ENCODE results near the gene NTN1.

Gene NTN1

DNA sequence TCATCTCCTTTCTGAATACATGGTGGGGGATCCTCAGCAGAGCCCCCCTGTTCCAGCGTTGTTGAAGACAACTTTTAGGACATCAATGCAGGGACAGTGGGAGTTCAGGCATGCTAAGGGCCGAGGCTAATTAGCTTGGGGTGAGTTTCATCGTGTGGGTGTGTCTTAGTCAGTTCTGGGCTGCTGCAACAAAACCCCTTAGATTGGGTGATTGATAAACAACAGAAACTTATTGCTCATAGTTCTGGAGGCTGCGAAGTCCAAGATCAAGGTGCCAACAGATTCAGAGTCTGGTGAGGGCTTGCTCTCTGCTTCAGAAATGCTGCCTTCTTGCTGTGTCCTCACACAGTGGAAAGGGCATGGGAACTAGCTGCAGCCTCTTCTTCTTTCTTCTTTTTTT lies 214.0 kb downstream of the NTN1 start:
- FAIRE-seq, result no peak

- FAIRE-seq, result no peak
Measured at GRCh38 chr17:9236286-9237052, 215.2 kb downstream of the NTN1 start.

DNA sequence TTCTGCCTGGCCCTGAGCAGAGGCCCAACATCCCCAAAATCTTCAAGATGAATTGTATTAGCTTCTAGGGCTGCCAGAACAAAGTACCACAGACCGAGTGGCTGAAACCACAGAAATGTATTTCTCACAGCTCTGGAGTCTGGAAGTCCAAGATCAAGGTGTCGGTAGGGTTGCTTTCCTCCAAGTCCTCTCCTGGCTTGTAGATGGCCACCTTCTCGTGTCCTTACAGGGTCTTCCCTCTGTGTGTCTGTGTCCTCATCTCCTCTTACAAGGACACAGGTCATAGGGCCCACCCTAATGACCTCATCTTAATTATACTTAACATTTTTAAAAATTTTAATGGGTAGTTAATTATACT lies 215.7 kb downstream of the NTN1 start:
- FAIRE-seq, result no peak

- no peak for FAIRE-seq
Measured at GRCh38 chr17:9237661-9238301, 216.5 kb downstream of the NTN1 start.

DNA sequence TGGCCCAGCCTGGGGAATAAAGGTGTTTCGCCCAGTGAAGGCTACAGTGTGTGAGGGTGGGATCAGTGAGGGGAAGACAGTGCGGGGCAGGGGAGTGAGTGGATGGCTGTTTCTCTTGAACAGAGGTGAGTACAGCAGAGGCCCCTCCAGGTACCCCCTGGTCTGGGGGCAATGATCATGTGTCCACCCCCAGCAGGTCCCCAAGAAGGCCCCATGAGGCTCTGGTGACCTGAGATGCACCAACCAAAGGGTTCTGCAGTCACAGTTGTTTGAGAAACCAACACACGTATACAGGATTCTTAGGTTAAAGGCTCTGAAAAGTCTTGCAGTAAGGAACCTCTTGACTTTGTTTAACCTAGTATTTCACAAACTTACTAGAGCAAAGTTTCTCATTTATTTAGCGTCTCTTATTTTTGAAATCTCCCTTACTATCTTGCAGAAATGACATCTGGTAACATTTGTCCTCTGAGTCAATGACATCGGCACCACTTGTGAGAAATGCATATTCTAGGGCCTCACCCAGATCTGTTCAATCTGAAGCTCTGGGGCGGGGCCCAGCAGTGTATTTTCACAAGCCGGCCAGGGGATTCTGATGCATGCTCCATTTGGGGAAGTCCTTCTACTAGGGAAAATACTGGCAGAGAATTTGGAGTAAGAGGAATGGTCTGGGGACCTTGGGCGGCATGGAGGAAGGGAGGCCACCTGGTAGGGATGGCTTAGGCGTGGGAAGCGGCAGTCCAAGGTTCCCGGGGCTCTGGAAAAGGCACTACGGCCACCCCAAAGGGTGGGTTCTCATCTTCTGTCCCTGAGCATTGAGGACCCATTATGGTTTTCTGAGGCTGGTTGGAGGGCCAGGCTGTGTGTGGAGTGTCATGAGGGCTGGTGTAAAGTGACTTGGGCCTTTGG lies 217.3 kb downstream of the NTN1 start:
- no peak for FAIRE-seq

GRCh38 chr17:9239246-9239792 lies 218.0 kb downstream of the NTN1 start:
- FAIRE-seq, result no peak

- FAIRE-seq, result no peak
Measured at GRCh38 chr17:9239793-9240658, 218.7 kb downstream of the NTN1 start.

DNA sequence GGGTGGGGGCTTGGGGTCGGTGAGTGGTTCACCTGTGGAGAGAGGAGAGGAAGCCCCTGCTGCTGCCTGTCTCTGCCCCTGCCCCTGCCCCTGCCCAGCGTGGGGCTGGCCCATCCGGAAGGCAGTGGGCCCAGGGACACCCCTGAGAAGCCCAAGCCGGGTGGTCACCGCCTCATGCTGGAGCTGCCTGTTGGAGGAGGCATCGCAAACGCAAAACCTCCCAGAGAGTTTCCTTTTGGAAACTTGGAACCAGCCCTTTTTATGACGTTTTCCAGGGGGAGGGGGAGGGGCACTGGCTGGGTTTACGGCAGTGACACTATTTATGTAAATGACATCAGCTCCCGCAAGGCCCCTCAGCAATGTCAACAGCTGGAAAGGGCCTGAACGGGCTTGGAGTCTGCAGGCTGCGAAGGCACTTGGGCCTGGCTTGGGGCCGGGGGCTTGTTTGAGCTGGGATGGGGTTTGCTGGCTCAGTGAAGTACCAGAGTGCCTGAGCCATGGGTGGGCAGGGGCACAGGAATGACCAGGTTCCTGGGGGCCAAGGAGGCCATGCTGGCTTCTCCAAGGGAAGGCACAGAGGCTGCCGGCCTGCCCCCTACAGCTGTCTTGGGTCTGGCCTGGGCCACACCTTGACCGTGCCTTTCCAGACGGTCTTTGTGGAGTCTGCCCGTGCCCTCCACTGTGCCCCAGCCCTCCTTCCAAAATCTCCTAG lies 219.5 kb downstream of the NTN1 start:
- FAIRE-seq, result no peak

- no peak for FAIRE-seq
Measured at GRCh38 chr17:9241371-9241712, 220.0 kb downstream of the NTN1 start.

GRCh38 chr17:9241774-9242496 lies 220.6 kb downstream of the NTN1 start:
- no peak for FAIRE-seq

- FAIRE-seq, result no peak
Measured at GRCh38 chr17:9242497-9242881, 221.2 kb downstream of the NTN1 start.

GRCh38 chr17:9242983-9243382 lies 221.7 kb downstream of the NTN1 start:
- no peak for FAIRE-seq

DNA sequence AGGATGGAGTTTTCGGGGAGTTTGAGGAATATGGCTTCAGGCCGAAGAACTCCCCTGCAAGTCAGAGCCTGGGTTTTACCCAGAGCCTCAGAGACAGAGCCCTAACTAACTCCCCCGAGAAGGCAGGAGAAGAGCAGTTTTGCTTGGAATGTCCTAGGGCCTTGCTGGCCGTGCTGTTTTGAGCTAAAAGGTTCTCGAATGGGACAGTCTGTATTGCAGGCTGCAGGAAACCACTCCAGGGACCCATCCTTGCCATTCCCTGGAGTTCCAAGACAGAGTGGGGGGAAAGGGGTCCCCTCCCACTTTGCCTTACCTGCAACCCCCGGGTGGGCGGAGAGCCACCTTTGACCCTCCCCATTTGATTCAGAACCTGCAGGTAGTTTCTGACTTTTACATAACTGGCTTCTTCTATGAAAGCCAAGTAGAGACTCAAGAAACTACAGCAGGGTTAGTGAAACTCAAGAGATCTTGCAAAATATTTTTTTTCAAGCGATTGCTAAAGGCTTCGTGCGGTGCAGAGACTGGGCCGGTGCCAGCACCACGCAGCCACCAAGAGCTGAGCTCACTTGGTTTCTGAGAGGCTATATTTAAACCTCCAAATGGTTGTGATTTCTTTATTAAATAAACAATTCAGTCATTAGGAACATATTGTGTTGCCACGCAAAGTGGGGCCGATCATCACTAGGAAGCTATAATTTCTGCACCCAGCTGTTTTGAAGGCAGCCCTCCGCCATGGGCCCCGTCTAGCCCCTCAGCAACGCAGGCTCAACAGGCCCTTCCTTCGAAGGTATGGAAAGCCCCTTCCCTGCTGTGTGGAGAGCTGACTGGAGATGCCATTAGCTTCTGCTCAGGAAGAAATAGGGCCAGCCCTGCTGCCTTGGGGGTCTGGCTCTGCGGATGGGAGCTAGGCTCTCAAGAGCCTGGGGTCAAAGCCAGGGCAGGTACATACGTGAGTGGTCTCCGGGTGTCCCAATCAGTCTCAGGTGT lies 223.0 kb downstream of the NTN1 start:
- FAIRE-seq, result no peak

DNA sequence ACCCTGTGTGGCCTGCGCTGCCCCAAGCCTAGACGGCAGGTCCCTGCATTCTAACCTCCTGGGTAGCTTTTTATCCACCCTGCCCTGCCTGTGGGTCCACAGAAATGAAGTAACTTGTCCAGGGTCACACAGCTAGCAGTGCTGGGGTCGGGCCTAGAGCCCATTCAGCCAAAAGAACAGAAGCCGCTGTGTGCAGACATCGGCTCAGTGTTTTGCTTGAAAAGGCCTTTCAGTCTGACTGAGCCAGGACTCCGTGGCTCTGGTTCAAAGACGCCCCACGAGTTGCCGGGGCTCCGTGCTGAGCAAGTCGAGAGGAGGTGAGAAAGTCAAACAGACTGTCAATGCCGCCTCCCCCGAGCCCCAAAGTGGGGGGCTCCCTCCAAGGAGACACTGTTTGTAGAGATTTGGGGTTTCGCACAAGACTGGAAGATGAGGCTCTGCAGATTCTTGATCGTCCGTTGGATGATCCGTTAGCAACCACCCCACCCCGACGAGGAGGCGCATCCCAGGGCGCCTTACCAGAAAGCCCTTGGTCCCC lies 226.2 kb downstream of the NTN1 start:
- no peak for FAIRE-seq

GRCh38 chr17:9249245-9249953 lies 228.1 kb downstream of the NTN1 start:
- FAIRE-seq, result no peak

- FAIRE-seq, result no peak
Measured at GRCh38 chr17:9251273-9251672, 230.0 kb downstream of the NTN1 start.

DNA sequence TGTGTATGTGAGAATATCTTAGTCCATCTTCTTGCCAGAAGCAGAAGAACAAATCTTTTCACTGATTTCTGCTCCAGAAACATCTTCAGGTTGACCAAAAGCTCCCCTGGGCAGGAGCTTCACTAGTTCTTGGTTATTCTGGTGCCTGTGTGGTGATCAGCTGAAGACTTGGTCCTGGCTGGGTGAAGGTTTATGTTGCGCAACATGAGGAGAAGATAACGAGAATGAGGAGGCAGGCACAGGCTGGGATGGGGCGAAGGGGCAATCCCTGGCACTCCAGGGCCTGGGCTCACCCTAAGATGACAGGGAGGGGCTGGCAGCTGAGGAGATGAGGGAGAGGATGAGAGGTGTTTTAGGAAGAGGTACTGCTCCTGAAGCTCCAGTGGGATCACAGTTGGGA lies 232.0 kb downstream of the NTN1 start:
- no peak for FAIRE-seq

GRCh38 chr17:9254841-9255240 lies 233.5 kb downstream of the NTN1 start:
- no peak for FAIRE-seq

DNA sequence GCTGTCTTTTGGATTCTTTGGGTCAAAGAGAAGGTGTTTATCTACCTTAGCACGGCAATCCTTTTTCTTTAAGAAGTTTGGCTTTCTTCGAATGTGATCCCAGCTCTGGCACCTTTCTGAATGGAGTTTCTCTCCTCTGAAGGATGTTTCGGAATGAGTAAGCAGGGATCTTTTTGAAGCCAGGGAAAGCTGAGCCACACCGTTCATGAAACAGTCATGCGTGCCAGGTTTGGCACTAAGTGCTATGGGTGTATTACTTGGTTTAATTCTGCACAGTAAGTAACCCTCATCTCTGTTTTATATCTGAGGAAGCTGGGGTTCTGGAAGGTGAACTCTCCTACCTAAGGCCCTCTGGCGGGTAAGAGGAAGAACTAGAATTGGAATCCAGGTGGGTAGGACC lies 234.5 kb downstream of the NTN1 start:
- FAIRE-seq, result no peak

Measured in colon (tissue), 2 donors.